Epithelial cell of esophagus (primary cell): ENCODE results near the gene CARMIL1.

Experiments
- DNase-seq: peaks from one replicate; pipeline ENCODE4 v3.0.0; 2010; ENCODE audit warnings: low read depth
- H3K4me3 ChIP-seq: 2 replicates; pipeline ENCODE4 v1.5.1; 2011; ENCODE audit warnings: mild to moderate bottlenecking, low read length, control low read depth
- CTCF ChIP-seq: IDR thresholded peaks from 2 replicates; pipeline ENCODE4 v1.5.1; 2011; ENCODE audit warnings: low read depth, mild to moderate bottlenecking, low read length, control low read depth, inconsistent platforms; ENCODE audit not compliant: insufficient read depth; ENCODE audit errors: missing control alignments

The CARMIL1 gene

DNA sequence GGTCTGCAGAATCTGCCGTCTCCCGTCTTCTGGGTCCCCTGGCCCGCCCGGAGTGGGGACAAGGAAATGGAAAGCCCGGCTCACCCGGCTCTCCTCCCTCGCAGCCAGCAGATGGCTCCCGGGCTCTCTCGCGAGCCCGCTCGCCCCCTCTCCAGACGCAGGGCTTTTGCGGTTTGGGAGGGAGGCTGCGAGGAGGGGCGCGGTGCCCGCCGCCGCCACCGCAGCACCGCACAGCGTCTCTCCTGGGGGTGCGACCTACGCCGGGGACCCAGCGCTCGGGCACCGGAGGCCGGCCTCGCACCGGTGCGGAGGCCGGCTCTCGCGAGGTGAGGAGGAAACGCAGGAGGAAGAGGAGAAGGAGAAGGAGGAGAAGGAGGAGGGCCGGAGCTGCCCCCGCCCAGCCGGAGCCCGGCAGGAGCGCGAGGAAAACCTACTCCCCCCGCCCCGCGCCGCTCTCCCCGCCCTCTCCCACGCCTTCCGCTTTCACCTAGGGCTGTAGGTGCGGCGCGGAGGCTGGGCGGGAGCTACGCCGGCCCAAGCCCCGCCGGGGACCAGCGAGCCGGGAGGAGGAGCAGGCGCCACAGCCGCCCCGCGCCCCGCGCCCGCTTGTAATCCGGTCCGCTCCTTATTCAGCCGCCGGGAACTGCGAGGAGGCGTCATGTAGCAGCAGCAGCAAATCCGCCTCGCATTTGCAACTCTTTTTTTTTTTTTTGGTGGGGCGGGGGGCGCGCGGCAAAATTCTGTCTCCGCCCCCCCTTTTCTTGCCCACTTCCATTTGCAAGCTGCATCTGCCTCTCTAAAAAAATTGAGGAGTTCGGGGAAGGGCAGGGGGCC, at the start of gene CARMIL1:
Gene CARMIL1 (plus strand): TSS at position 461 of the 834 bp plus-strand sequence. CDS start 422 bp downstream, outside the sequence.
- peak; percentile 65 for TF ChIP-seq CTCF
- DNase-seq = peak; percentile 97
- H3K4me3 ChIP-seq = peak within 1 kb of the TSS; percentile 88

GRCh38 chr6:25229671-25230321, 49.4 kb upstream of the CARMIL1 start:
- H3K4me3 ChIP-seq = no peak overlapping the region
- TF ChIP-seq CTCF = no peak
- DNase-seq = peak; percentile 26

- TF ChIP-seq CTCF = no peak
- no peak for DNase-seq
These were observed 46.7 kb upstream of the CARMIL1 start for GRCh38 chr6:25232479-25232878.

GRCh38 chr6:25233226-25233625, 45.9 kb upstream of the CARMIL1 start:
- TF ChIP-seq CTCF = no peak
- no peak for DNase-seq
- H3K4me3 ChIP-seq = no peak overlapping the region

More at GRCh38 chr6:25232479-25232878, 46.7 kb upstream of the CARMIL1 start:
- no peak overlapping the region for H3K4me3 ChIP-seq

GRCh38 chr6:25237579-25237978, 41.6 kb upstream of the CARMIL1 start:
- H3K4me3 ChIP-seq = no peak overlapping the region
- TF ChIP-seq CTCF = no peak
- DNase-seq = no peak

- no peak for DNase-seq
- TF ChIP-seq CTCF = no peak
- H3K4me3 ChIP-seq = no peak overlapping the region
These were observed 40.1 kb upstream of the CARMIL1 start for GRCh38 chr6:25239059-25239458.
